HG02571 (cell line): Measurements from ENCODE around the gene RXFP1.

ENCODE experiments used
- ATAC-seq: cut with Tn5 transposase; IDR thresholded peaks from one replicate; pipeline ENCODE4 v1.9.1; 2021; ENCODE audit warnings: mild to moderate bottlenecking, moderate library complexity; ENCODE audit not compliant: unreplicated experiment

RXFP1 gene

DNA sequence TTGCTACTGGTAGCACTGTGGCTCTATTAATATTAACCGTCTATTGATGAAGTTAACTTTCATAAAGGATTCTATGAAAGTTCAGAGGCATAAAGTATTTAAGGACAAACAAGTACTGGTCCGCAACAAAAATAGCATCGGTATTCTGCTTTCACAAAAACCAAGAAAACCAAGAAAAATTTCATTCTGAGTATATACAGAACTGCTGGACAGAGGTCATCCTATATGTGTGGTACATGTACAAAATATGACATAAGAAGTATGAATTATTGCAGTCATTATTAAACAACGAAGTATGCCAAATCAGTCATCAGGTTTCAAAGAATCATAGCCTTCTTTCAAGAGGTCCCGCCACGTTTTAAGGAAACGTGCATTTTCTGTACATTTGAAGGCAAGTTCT, 147.6 kb downstream of the RXFP1 start:
- ATAC-seq: no peak

DNA sequence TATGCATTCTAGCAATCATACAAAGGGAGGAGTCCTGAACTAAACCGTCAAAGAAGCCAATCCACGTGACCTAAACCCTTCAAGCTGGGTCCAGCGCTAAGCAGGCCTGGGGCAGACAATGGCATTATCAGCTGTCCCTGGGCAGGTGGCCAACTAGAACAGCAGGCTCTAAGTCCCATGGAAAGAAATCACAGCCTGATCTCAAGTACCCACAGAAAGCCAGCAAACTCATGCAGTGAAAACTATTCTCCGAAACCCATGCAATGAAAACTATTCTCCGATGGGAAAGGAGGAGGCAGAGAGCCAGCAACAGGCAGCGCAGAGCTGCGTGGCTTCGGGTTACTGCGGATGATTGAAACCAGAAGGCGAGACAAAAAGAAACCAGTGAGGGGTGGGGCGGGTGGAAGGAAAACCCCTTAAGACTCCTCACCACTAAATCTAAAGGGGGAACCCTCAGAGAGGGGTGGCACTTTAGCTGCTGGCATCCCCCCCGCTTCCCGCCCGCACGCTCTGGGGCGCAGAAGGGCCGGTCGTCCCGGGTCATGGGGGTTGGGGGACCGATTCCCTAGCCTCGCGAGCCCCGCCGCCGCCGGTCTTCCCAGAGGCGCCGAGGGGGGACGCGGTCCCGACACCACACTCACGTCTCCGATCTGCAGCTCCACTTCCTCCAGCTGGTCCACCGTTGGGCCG, 149.4 kb downstream of the RXFP1 start:
- ATAC-seq: peak; percentile 27

DNA sequence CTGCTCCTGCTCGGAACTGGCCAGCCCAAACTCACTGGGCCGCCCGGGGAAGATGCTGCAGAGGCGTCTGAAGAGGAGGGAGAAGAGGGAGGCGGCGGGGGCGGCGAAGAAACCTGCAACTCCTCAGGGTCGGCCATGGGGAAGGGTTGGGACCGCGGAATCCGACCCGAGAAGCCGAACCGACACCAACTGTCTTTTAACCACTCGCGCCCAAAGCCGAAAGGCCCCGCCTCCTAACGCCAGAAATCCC, 149.9 kb downstream of the RXFP1 start, which contains the start of gene C4orf46:
TSS of gene C4orf46 (minus strand) at position 223 of the 250 bp plus-strand sequence. CDS start at position 137, 86 bp downstream.
- ATAC-seq: no peak

DNA sequence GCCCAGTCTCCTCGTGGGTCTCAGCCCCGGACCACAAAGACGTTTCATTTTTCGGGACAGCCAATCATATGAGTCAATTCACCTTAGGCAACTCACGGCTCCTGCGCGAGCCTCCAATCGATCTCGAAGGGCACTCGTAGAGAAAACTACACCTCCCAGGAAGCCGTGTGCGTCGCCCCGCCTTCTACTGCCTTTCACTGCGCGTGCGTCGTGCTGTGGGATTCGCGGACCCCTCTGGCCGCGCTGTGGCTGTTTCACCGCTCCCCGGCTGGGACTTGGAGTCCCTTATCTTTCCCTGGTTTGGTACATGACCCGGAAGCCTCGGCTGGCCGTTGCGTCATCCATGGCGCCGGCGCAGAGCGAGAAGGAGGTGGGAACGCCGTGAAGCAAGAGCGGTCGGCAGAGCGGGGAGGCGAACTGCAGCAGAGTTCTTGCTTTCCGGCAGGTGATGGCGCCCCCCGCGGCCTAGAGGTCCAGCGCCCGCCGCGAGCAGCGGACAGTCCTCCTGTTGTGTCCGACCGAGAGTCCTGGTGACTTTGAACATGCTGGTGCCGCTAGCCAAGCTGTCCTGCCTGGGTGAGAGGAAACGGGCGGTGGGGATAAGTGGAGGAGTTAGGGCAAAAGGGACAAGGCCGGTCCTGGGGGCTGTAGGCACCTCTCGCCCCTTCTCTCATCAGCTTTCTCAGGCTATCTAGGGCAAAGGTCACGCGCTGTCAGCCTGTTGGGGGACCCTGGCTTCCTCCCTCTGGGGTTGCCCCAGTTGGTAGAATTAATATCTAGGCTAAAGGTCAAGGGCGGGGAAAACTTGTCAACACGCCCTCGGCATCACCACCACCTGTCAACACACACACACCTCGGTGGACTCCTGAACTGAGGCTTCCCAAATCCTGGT, 150.5 kb downstream of the RXFP1 start, which contains the start of gene ETFDH:
TSS of gene ETFDH (plus strand) at position 382 of the 892 bp plus-strand sequence. CDS start at position 543, 161 bp downstream.
- peak; percentile 86 for ATAC-seq

DNA sequence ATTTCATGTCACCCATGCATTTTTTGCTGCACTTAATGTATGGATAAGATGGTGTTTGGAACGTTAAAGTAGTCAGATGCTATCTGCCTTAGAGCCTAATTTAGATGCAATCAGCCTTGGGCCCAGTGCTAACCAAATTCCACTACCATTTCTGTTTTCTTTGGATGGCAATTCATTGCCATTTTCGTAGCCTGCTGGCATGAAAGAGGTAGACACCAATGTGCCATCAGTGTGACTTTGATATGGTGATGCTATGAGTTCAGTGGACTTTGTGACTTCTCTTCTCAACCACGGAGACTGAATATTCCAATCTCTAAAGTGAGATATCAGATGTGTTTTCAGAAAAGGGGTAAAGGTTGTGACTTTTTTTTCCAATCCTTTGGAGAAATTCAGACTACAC, 152.0 kb downstream of the RXFP1 start:
- ATAC-seq: no peak

DNA sequence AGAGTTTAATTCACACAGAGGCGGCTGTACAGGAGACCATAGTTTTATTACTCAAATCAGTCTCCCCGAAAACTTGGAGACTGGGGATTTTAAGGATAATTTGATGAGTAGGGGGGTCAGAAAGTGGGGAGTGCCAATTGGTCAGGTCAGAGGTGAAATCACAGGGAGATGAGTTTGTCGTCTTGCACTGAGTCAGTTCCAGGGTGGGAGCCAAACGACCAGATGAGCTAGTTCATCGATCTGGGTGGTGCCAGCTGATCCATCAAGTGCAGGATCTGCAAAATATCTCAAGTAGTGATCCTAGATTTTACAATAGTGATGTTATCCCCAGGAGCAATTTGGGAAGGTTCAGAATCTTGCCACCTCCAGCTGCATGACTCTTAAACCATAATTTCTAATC, 154.4 kb downstream of the RXFP1 start:
- no peak for ATAC-seq

DNA sequence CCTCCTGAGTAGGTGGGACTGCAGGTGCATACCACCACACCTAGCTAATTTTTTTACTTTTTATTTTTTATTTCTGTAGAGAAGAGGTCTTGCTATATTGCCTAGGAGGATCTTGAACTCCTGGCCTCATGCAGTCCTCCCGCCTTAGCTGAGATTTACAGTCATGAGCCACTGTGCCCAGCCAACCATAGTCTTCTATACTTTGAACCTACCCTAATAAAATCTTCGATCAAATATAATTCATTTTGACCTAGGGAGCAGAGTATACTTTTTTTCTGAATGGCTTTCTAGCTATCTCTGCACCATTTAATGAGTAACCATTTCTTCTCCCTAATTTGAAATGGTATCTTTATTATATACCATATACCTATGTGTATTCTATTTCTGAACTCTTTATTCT, 157.1 kb downstream of the RXFP1 start:
- ATAC-seq: no peak

DNA sequence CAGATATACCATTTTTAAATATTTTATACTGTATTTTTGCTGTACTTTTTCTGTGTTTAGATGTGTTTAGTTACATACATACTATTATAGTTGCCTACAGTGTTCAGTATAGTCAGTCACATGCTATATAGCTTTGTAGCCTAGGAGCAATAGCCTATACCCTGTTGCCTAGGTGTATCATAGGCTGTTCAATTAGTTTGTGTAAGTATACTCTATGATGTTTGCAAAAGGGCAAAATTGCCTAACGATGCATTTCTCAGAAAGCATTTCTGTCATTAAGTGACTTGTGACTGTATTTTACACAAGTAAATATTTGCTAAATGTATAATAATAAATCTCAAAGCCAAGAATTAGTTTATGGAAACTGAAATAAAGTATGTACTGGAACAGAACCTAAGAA, 159.9 kb downstream of the RXFP1 start:
- ATAC-seq: no peak

DNA sequence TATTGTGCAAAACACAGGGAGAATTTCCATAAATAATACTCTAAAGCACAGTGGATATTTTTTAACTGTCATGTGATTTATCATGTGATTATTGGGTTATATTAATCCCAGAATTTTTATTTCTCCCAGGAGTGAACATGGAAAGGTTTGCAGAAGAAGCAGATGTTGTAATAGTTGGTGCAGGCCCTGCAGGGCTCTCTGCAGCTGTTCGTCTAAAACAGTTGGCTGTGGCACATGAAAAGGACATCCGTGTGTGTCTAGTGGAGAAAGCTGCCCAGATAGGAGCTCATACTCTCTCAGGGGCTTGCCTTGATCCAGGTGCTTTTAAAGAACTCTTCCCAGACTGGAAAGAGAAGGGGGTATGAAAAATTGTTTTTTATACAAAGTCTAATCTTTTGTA, 160.4 kb downstream of the RXFP1 start:
- ATAC-seq: no peak

DNA sequence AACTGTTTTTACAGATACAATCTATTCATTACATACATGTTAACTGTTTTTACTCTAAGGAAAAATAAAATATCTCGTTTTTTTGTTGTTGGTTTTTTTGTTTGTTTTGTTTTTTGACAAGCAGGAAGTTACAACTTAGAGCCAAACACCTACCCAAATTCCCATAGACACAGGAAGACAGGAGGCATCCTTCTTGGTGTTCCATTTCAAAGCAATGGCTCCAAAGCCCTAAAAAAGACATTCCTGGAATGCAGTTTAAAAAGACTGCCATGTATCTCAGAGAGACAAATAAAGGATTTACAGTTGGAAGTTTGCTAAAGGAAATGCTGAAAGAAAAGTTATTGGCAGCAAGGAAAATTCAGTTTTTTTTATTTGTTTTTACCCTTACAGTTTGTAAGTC, 167.1 kb downstream of the RXFP1 start:
- ATAC-seq: no peak
